Activated CD8-positive, alpha-beta memory T cell treated with anti-CD3 and anti-CD28 coated beads for 24 hours (primary cell): ENCODE data around the gene CCDC159.

Experiments
- DNase-seq: peaks from one replicate; pipeline ENCODE4 v3.0.0-alpha.2; 2020

CCDC159 gene

GRCh38 chr19:11397089-11397610 is 50.8 kb downstream of the CCDC159 start:
- DNase-seq: no peak

GRCh38 chr19:11399667-11400066 is 53.3 kb downstream of the CCDC159 start:
- DNase-seq: no peak

- no peak for DNase-seq
Measured at GRCh38 chr19:11400798-11401197, 54.5 kb downstream of the CCDC159 start.

GRCh38 chr19:11401808-11402543 is 55.7 kb downstream of the CCDC159 start:
- DNase-seq: no peak
